ENCODE results near the gene PPP1R27. TPM values are rescaled to one million over a fixed set of nuclear protein-coding genes. Genes with fewer than 3 reads are reported as not detected.

Gene PPP1R27
- total RNA-seq, 2 donors from 2014 or later, result not detected

DNA sequence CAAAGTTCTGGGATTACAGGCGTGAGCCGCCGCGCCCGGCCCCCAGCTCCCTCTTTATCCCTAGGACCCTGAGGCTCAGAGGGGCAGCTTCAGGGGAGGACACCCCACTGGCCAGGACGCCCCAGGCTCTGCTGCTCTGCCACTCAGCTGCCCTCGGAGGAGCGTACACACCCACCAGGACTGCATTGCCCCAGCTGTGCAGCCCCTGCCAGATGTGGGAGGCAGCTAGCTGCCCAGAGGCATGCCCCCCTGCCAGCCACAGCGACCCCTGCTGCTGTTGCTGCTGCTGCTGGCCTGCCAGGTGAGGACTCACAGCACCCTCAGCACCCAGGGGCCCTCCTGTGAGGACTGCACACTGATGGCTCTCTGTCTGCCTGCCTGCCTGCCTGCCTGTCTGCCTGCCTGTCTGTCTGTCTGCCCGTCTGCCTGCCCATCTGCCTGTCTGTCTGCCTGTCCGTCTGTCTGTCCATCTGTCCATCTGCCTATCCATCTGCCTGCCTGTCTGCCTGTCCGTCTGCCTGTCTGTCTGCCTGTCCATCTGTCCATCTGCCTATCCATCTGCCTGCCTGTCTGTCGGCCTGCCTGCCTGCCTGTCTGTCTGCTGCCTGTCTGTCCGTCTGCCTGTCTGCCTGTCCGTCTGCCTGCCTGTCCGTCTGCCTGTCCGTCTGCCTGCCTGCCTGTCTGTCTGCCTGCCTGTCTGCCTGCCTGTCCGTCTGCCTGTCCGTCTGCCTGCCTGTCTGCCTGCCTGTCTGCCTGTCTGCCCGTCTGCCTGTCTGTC lies 25.9 kb downstream of the PPP1R27 start:
- Histone ChIP-seq H3K27me3 (replicated peaks; ENCODE audit: insufficient read depth) (peaks cover 7% of the 10 kb centered on the region), H3K9me3 (no peaks in the 10 kb centered on the region), H3K4me3 (no peak overlapping the region), H3K27ac (no peak overlapping the region), H3K4me1 (ENCODE audit: control insufficient read depth in 1 of 2, low read depth in 2 of 2) (peaks cover 0 to 13% of the 10 kb centered on the region in 2 donors), H3K36me3 (no peaks in the 10 kb centered on the region)
- no peak for DNase-seq (ENCODE audit: low spot score)
- TF ChIP-seq, protein P1, sequence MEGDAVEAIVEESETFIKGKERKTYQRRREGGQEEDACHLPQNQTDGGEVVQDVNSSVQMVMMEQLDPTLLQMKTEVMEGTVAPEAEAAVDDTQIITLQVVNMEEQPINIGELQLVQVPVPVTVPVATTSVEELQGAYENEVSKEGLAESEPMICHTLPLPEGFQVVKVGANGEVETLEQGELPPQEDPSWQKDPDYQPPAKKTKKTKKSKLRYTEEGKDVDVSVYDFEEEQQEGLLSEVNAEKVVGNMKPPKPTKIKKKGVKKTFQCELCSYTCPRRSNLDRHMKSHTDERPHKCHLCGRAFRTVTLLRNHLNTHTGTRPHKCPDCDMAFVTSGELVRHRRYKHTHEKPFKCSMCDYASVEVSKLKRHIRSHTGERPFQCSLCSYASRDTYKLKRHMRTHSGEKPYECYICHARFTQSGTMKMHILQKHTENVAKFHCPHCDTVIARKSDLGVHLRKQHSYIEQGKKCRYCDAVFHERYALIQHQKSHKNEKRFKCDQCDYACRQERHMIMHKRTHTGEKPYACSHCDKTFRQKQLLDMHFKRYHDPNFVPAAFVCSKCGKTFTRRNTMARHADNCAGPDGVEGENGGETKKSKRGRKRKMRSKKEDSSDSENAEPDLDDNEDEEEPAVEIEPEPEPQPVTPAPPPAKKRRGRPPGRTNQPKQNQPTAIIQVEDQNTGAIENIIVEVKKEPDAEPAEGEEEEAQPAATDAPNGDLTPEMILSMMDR (IDR thresholded peaks at IDR 0.05), result no peak
- no peak for ATAC-seq (ENCODE audit: insufficient number of reproducible peaks, low FRiP score, low read depth)

GRCh38 chr17:81807839-81808238 lies 27.0 kb downstream of the PPP1R27 start:
- no peak for DNase-seq (ENCODE audit: low spot score)
- ATAC-seq (ENCODE audit: insufficient number of reproducible peaks, low FRiP score, low read depth), result peak; percentile 9
- no peaks in the 10 kb centered on the region for H3K36me3 ChIP-seq
- H3K4me3 ChIP-seq, result no peak overlapping the region
- peaks cover 14% of the 10 kb centered on the region for H3K27me3 ChIP-seq (replicated peaks; ENCODE audit: insufficient read depth)
- TF ChIP-seq, protein P1 (IDR thresholded peaks at IDR 0.05), result no peak
- H3K27ac ChIP-seq, result no peak overlapping the region
- H3K9me3 ChIP-seq, result no peaks in the 10 kb centered on the region
- H3K4me1 ChIP-seq (ENCODE audit: control insufficient read depth in 1 of 2, low read depth in 2 of 2), result peaks cover 0 to 18% of the 10 kb centered on the region in 2 donors

DNA sequence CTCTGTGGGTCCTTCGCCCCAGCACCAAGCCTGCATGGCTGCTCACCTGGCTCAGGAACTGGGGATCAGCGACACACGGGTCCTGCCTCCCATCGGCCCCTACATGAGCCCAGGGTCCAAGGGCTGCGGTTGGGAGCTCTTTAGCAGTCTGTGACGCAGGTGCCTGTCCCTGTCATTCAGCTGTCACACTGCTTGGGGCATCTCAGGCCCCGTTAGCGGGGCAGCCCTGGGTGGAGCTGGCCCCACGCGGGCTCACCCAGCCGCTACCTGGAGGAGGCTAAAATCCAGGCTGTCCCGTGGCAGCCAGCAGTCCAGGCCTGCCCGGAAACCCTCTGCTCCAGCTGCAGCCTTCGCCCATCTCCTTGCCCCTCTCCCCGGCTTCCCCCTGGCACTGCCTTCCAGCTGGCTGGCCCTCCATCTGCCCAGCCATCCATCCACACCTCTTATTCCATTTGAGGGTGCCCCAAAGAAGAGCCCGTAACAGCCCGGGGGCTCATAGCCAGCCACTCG lies 27.6 kb downstream of the PPP1R27 start:
- Histone ChIP-seq H3K9me3 (no peaks in the 10 kb centered on the region), H3K4me1 (ENCODE audit: control insufficient read depth in 1 of 2, low read depth in 2 of 2) (peaks cover 0 to 18% of the 10 kb centered on the region in 2 donors), H3K27me3 (replicated peaks; ENCODE audit: insufficient read depth) (peaks cover 15% of the 10 kb centered on the region), H3K27ac (no peak overlapping the region), H3K36me3 (no peaks in the 10 kb centered on the region), H3K4me3 (no peak overlapping the region)
- ATAC-seq (ENCODE audit: insufficient number of reproducible peaks, low FRiP score, low read depth) (no peak), DNase-seq (ENCODE audit: low spot score) (no peak)
- TF ChIP-seq, protein P1 (IDR thresholded peaks at IDR 0.05), result no peak

DNA sequence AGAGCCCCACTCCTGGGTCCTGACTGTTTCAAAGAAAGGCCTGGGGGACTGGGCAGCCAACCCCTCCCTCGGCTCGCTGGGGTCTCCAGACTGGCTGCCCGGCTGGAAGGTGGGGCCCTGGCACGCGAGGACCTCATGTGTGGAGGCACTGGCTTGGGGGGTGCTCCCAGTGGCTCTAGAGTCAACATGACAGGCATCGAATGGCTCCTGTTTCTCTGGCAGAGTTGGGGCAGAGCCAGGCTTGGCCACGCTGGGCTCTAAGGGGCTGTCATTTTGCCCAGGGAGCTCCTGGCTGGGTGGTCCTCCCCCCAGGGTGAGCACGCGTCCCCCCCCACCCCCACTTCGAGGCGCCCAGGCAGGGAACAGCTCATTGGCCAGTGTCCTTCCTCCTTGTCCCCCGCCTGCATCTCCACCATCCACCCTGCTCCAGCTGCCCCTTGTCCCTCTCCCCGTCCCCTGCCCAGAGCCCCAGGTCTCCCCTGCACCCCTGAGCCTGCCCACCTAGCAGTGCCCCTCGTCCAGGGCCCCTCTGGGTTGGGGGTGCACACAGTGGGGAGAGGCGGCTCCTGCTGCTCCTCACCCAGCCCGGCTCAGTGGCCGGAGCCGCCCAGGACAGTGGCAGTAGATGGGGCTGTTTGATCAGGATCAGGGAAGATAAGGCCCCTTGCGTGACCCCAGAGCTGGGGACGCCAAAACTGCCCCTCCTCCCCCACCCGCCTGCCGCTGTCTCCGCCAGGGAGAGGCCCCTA lies 28.2 kb downstream of the PPP1R27 start:
- TF ChIP-seq, protein P1 (IDR thresholded peaks at IDR 0.05), result no peak
- H3K36me3 ChIP-seq, result no peaks in the 10 kb centered on the region
- peaks cover 0 to 18% of the 10 kb centered on the region in 2 donors for H3K4me1 ChIP-seq (ENCODE audit: control insufficient read depth in 1 of 2, low read depth in 2 of 2)
- DNase-seq (ENCODE audit: low spot score), result no peak
- ATAC-seq (ENCODE audit: insufficient number of reproducible peaks, low FRiP score, low read depth), result no peak
- no peak overlapping the region for H3K27ac ChIP-seq
- no peak overlapping the region for H3K4me3 ChIP-seq
- no peaks in the 10 kb centered on the region for H3K9me3 ChIP-seq
- H3K27me3 ChIP-seq (replicated peaks; ENCODE audit: insufficient read depth), result peaks cover 17% of the 10 kb centered on the region

Data from thoracic aorta (tissue), 2 donors.